ENCODE measurements around the gene C22orf23.

- TF ChIP-seq SUZ12 (IDR thresholded peaks at IDR 0.05) (no peak), BHLHE40 (IDR thresholded peaks at IDR 0.05; ENCODE audit: borderline replicate concordance) (no peak), CTBP1 (IDR thresholded peaks at IDR 0.05; ENCODE audit: borderline replicate concordance) (no peak), FOXK2 (IDR thresholded peaks at IDR 0.05) (no peak), FOXM1 (IDR thresholded peaks at IDR 0.05; ENCODE audit: borderline replicate concordance) (no peak), PKNOX1 (IDR thresholded peaks at IDR 0.05) (no peak), SP1 (IDR thresholded peaks at IDR 0.05) (no peak), TARDBP (IDR thresholded peaks at IDR 0.05) (no peak), ARNT (IDR thresholded peaks at IDR 0.05) (no peak), ELF4 (IDR thresholded peaks at IDR 0.05) (no peak), FOXA1 (IDR thresholded peaks at IDR 0.05) (no peak), L3MBTL2 (conservative IDR thresholded peaks at IDR 0.05) (no peak)
Observed at GRCh38 chr22:37930952-37931440, 22.4 kb downstream of the C22orf23 start.

All from HEK293T (cell line).